Measurements from ENCODE around the gene CDH24. TPM values are rescaled to one million over a fixed set of nuclear protein-coding genes. Genes with fewer than 3 reads are reported as not detected.

CDH24 gene
- polyA plus RNA-seq, 1 donor (not counting 4 experiments of a cell fraction or from before 2014, with no cell fraction given), result 3.9 TPM

- Histone ChIP-seq H3K9me3 (ENCODE audit: control insufficient read depth, low read depth, low read length) (no peaks in the 10 kb centered on the region), H3K4me2 (ENCODE audit: control insufficient read depth, extremely low read depth, insufficient read depth, low read depth, low read length) (no peak overlapping the region), H3K4me3 (ENCODE audit: control insufficient read depth in 2 of 3, extremely low read depth in 1 of 3, insufficient read depth in 2 of 3, low read depth in 1 of 3, low read length in 3 of 3) (no peak overlapping the region), H3K9me1 (ENCODE audit: control insufficient read depth, extremely low read depth, insufficient read depth, low read length) (no peaks in the 10 kb centered on the region), H3K36me3 (ENCODE audit: control insufficient read depth in 2 of 2, extremely low read depth in 1 of 2, insufficient read depth in 2 of 2, low read length in 2 of 2) (peaks cover 18 to 47% of the 10 kb centered on the region in 2 experiments), H3K9ac (ENCODE audit: control insufficient read depth, extremely low read depth, insufficient read depth, low read length) (no peak overlapping the region), H2AFZ (ENCODE audit: control insufficient read depth, low read length) (no peak overlapping the region), H3K27ac (ENCODE audit: control insufficient read depth, insufficient read depth, low read length) (no peak overlapping the region), H3K27me3 (ENCODE audit: control insufficient read depth, extremely low read depth, insufficient read depth, low read length) (no peaks in the 10 kb centered on the region), H3K4me1 (ENCODE audit: control insufficient read depth, extremely low read depth, insufficient read depth, low read length) (peaks cover 11% of the 10 kb centered on the region), H3K79me2 (ENCODE audit: control insufficient read depth, insufficient read depth, low read length) (peaks cover 71% of the 10 kb centered on the region), H4K20me1 (ENCODE audit: control insufficient read depth, extremely low read depth, insufficient read depth, low read length) (peaks cover 8% of the 10 kb centered on the region)
- dilution Hi-C loops (cut with MboI; ENCODE audit: extremely low pct_ligation_motif_present, low sequenced_read_pairs), result no loop called here
- DNase-seq (ENCODE audit: low read depth, low spot score) (no peak), FAIRE-seq (no peak)
- TF ChIP-seq EZH2 (IDR thresholded peaks at IDR 0.05; ENCODE audit: low read length), result no peak
Measured at GRCh38 chr14:23091294-23092225, 34.2 kb upstream of the CDH24 start.

GRCh38 chr14:23090254-23090636 is 32.9 kb upstream of the CDH24 start:
- Histone ChIP-seq H3K9ac (ENCODE audit: control insufficient read depth, extremely low read depth, insufficient read depth, low read length) (no peak overlapping the region), H3K9me1 (ENCODE audit: control insufficient read depth, extremely low read depth, insufficient read depth, low read length) (no peaks in the 10 kb centered on the region), H3K36me3 (ENCODE audit: control insufficient read depth in 2 of 2, extremely low read depth in 1 of 2, insufficient read depth in 2 of 2, low read length in 2 of 2) (peaks cover 18 to 52% of the 10 kb centered on the region in 2 experiments), H3K79me2 (ENCODE audit: control insufficient read depth, insufficient read depth, low read length) (peaks cover 65% of the 10 kb centered on the region), H3K4me1 (ENCODE audit: control insufficient read depth, extremely low read depth, insufficient read depth, low read length) (peaks cover 9% of the 10 kb centered on the region), H4K20me1 (ENCODE audit: control insufficient read depth, extremely low read depth, insufficient read depth, low read length) (peaks cover 8% of the 10 kb centered on the region), H3K4me3 (ENCODE audit: control insufficient read depth in 2 of 3, extremely low read depth in 1 of 3, insufficient read depth in 2 of 3, low read depth in 1 of 3, low read length in 3 of 3) (no peak overlapping the region), H3K4me2 (ENCODE audit: control insufficient read depth, extremely low read depth, insufficient read depth, low read depth, low read length) (no peak overlapping the region), H3K9me3 (ENCODE audit: control insufficient read depth, low read depth, low read length) (no peaks in the 10 kb centered on the region), H3K27ac (ENCODE audit: control insufficient read depth, insufficient read depth, low read length) (no peak overlapping the region), H2AFZ (ENCODE audit: control insufficient read depth, low read length) (no peak overlapping the region), H3K27me3 (ENCODE audit: control insufficient read depth, extremely low read depth, insufficient read depth, low read length) (no peaks in the 10 kb centered on the region)
- no peak for DNase-seq (ENCODE audit: low read depth, low spot score)
- TF ChIP-seq EZH2 (IDR thresholded peaks at IDR 0.05; ENCODE audit: low read length) (no peak), CTCF (optimal IDR thresholded peaks at IDR 0.05 in 1 of 3, IDR thresholded peaks at IDR 0.05 in 1 of 3, conservative IDR thresholded peaks at IDR 0.05 in 1 of 3; ENCODE audit: extremely low read depth in 1 of 3, insufficient read depth in 2 of 3, low read length in 3 of 3) (no peak)
- no peak for FAIRE-seq
- dilution Hi-C loops (cut with MboI; ENCODE audit: extremely low pct_ligation_motif_present, low sequenced_read_pairs), result no loop called here
